ENCODE data around the gene NFASC. TPM values are rescaled to one million over a fixed set of nuclear protein-coding genes. Genes with fewer than 3 reads are reported as not detected.

NFASC gene
- polyA plus RNA-seq (ENCODE audit: insufficient read length in 10 of 10), result 1 to 10 TPM in 6 of 10 donors, under 1 TPM in 4; 0.71 to 3.5 (median 1.1) TPM
- long read RNA-seq, donor 1, result 0 reads
- long read RNA-seq, donor 2, result 0 reads
- long read RNA-seq, donor 3, result 0 reads
- long read RNA-seq, donor 4, result 0 reads
- long read RNA-seq, donor 5, result 0 reads
- long read RNA-seq, donor 6, result 0 reads
- long read RNA-seq, donor 7, result 0 reads
- long read RNA-seq, donor 8, result 0 reads
- long read RNA-seq, donor 9, result 0 reads

DNA sequence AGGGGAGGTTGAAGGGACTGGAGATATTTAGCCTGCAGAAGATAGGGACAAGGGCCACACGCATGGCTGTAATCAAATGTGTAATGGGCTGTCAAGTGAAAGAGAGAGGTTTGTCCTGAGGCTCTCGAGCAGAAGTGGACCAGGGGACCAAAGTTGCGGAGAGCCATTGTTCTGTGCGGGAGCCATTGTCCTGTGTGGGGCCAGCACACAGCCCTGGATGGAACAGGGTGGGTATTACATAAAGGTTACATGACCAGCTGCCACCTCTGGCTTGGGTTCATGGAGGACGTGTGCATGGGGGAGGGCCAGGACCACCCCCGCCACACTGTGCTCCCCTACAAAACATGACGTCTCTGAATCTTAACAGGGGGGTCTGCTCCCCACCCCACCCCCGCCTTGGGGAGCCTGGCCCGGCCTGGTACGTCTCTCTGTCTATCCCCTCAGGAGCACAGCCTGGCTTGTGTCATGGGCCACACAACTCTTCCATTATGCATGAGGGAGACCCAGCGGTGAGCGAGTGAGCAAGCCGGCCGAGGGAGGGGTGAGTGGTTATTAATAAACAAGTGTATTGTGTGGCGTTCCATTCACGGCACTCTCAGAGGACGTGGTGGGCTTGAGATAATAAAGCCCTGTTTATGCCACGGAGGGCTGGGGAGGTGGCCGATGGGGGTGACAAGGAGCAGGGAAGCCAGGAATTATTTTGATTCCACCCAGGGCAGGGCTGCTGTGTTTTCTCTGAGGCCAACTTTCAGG, at the start of gene NFASC:
Gene NFASC, plus strand, starts transcription at position 703 of the 753 bp plus-strand sequence. CDS start 73,454 bp downstream, outside the sequence.
- DNase-seq, result no peak

- DNase-seq, result peak in 2 of 3 donors; percentile 16 to 25
These were observed 49.2 kb upstream of the NFASC start for GRCh38 chr1:204821476-204821875.

- DNase-seq, result no peak
These were observed 48.7 kb upstream of the NFASC start for GRCh38 chr1:204821924-204822323.

- no peak for DNase-seq
These were observed 43.7 kb upstream of the NFASC start for GRCh38 chr1:204826970-204827369.

- DNase-seq, result peak; percentile 37 to 68 (median 61)
These were observed 42.3 kb upstream of the NFASC start for GRCh38 chr1:204828352-204828850.

- DNase-seq, result no peak
These were observed 41.4 kb upstream of the NFASC start for GRCh38 chr1:204829133-204829825.

- no peak for DNase-seq
These were observed 39.9 kb upstream of the NFASC start for GRCh38 chr1:204830747-204831146.

DNA sequence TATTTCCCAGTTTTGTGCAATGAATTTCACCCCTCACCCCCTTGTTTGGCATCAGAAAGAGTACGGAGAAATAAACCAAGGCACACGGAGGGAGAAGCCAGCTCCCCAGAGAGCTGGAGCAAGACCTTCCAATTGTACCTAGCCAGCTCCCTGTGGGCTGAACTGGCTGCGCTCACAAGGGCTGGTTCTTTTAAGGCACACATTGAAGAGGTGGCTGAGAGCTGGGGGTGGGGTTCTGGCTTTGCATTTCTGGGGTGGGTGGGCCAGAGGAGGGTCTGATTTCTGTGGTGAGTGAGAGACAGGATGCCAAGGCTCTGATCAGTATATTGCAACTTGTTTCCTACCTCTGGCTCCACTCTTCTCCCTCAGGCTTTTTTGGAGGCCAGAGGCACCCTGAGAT, 39.5 kb upstream of the NFASC start:
- no peak for DNase-seq

DNA sequence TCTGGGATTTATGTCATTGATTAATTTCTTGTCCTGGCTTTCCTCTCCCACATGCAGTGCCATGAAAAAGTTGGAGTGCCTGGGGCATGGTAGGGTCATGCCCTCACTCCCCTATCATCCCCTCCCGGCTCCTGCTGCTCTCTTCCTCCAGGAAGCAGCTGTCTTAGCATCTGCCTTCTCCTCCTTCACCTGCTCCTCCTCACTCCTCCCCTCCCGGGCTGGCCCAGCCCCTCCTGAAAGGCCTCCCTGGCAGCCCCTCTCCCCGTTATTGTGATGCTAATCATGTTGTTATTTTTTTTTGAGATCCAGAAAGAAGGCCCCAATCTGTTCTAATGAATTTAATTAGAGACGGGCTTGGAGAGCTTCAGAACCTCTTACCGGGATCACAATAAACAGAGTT, 36.3 kb upstream of the NFASC start:
- DNase-seq, result no peak

GRCh38 chr1:204834752-204835151, 35.9 kb upstream of the NFASC start:
- no peak for DNase-seq

DNA sequence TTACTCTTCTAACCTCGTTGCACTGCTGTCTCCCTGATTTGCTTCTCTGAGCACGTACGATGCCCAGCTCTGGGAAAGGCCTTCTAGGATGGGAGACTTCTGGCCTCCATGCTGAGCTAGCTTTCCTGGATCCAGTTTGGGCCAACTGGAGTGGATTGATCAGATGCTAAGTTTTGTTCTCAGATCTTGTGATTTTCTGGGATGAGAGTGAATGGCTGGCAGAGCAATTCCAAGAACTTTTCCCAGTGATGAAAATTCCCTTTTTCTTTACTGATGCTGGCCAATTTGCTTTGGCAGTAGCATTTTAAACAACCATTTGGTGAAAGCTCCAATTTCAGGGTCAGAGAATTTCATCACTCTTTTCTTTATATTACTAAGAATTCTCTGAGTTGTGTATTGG, 34.9 kb upstream of the NFASC start:
- no peak for DNase-seq

- no peak for DNase-seq
These were observed 33.8 kb upstream of the NFASC start for GRCh38 chr1:204836856-204837255.

DNA sequence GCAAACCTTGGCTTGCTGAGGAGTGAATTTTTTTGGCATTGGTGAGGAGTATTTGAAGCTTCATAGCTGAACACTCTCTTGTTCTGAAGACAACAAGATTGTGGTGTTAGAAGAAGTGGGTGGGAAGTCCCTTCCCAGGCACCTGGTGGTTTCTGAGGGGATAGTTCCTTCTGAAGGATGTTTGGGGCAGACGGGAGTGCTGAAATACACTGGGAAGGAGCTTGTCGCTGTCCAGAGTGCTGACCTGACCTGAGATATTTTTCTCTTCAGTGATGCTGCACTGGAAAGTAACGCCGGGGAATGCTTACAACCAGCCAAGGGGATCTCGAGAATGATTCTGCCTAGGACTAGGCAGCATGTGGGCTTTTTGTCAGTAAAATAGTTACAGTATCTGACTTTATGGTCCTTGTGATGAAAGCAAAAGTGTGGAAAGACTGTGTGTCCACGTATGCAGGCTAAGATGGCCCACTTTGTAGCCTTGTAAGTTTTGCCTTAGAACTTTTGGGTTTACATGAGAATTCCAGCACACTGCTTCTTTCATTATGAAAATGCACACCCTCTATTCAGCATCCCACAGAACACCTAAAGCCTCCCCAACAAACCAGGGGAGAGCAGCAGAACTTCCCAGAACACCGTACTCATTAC, 33.1 kb upstream of the NFASC start:
- peak; percentile 48 to 78 (median 68) for DNase-seq

DNA sequence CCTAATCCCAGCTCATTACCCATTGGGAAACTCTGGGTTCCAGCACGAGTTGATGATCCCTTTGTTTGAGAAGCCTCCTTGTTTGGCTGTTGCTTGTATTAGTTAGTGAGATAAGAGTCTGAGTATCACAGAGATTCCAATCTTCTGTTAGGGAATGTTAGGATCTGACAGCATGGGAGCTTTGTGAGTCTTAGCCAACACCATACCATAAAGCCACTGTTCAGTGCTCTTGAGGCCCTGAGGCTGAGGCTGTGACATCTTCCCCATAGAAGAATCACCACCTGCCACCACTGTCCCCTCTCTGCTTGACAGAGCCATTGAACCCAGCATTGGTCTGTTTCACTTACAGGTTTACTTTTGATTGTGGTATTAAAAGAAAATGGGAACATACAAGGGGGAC, 29.3 kb upstream of the NFASC start:
- DNase-seq, result no peak

- DNase-seq, result no peak
These were observed 28.9 kb upstream of the NFASC start for GRCh38 chr1:204841798-204842197.

DNA sequence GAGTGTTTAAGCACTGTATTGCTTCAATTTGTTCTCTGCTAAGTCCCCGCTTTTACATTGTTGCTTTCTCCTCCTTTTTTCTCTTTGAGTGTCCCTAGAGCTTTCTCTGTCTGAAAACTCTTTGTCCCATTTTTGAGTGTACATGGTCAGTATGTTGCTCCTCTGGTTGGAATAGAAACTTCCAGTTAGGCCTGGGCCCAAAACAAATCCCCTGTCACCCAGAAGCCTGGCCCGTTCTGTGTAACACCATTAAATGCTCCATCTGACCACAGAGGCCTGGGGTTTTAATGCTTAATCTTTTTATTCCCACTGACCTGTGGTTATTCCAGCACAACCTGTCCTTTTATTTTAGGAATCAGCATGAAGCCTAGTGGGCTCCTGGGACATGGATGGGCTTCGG, 28.3 kb upstream of the NFASC start:
- no peak for DNase-seq

- no peak for DNase-seq
These were observed 27.8 kb upstream of the NFASC start for GRCh38 chr1:204842892-204843291.

DNA sequence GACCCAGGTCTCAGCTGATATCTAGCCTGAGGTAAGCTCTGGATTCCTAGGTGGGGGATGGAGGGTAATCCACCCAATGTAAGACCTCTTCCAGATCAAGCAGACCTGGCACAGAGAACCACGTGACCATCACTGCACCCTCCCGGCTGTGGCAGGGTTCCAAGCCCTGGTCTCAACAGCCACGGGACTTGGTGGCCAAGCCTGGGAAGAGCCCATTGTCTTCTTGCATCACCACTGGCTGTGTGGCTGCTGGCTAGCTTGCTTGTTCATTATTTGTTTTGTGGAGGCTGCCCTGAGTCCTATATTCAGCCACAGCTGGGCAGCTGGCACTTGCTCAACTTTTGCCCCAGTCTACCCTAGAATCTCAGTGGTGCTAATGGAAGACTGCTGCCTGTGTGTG, 24.1 kb upstream of the NFASC start:
- DNase-seq, result no peak

DNA sequence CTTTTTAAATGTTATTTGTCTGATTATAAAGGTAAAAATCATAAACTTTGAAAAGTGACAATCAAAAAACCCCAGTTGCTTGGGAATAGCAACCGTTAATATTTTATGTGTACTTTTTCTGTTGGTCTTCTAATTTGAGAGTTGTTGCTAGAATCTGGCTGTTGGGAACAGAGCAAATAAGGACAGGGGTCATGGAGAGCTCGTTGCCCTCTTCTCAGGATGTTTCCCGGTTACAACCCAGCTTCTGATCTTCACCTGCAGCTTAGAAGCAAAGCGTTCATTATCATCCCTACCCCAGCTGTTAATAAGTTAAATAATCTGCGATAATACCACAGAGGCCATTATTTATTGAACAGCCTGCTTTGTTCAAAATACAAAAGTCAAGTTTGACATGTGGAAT, 22.1 kb upstream of the NFASC start:
- DNase-seq, result no peak

DNA sequence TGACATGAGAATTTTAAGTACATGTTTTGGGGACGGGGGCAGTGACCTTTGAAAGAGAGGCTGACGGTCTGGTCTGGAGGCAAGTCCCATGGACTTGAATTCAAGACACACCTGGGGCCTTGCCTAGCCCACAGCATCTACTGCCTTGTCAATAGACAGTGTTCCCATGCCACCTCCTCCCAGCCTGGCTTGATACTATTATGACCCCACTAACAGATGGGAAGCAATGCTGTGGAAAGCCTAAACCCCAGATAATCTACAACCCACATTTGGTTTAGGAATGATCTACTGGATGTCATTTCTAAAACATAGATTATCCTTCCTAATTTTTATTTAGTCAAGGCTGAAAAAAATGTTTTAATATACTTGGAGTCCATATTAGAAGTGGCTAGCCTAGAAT, 17.8 kb upstream of the NFASC start:
- DNase-seq, result no peak

GRCh38 chr1:204853436-204853835, 17.2 kb upstream of the NFASC start:
- no peak for DNase-seq

DNA sequence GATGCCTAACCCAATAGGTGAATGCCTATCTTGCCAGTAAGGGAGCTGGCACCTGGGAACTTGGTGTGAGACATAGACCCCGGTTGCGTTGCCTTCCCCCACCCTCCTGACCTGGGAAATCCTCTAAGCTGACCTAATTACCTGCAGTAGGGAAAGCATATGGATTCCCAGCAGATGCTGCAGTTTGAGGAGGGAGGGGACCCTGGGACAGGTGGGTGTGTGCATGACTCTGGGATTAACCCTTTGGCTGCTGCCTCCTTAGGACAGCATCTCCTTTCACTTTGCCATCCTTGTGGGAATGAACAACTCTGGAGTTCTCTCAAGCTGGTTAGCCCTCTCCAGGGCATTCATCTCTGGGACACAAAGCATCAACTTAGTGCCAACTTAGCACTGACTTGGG, 16.4 kb upstream of the NFASC start:
- no peak for DNase-seq

Measured in muscle of back (tissue), 13 donors.